Measurements from ENCODE around the gene CYB5R3.
"Not testable (repeated sequence)": the region's sequence is repeated elsewhere in the genome, so short reads cannot be mapped to it uniquely, and the experiment has no call there.

CYB5R3 gene

DNA sequence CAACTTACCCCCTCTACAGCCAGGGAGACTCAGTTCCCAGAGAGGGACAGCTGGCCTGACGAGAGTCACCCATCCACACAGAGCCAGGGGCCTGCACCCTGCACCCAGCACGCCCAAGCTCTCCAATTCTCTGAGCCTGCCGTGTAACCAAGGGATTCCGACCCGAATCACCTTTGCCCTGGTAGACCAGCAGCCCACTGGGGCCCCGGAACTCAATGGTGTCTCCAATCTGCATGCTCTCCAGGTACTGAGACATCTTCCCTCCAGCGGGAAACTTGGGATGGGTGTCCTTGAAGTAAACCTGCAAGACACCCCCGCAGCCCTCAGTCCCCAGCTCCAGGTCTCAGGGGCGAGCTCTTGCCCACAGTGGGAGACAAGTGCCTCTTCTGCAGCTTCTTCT is 21.2 kb downstream of the CYB5R3 start:
- Mint-ChIP-seq H3K4me3 (no peak overlapping the region), H3K9me3 (no peaks in the 10 kb centered on the region), H3K36me3 (ENCODE audit: low read depth) (peaks cover 15% of the 10 kb centered on the region), H3K4me1 (ENCODE audit: low read depth) (no peaks in the 10 kb centered on the region), H3K27me3 (ENCODE audit: low read depth) (no peaks in the 10 kb centered on the region), H3K27ac (no peak overlapping the region)
- no peak for DNase-seq (ENCODE audit: low spot score)

DNA sequence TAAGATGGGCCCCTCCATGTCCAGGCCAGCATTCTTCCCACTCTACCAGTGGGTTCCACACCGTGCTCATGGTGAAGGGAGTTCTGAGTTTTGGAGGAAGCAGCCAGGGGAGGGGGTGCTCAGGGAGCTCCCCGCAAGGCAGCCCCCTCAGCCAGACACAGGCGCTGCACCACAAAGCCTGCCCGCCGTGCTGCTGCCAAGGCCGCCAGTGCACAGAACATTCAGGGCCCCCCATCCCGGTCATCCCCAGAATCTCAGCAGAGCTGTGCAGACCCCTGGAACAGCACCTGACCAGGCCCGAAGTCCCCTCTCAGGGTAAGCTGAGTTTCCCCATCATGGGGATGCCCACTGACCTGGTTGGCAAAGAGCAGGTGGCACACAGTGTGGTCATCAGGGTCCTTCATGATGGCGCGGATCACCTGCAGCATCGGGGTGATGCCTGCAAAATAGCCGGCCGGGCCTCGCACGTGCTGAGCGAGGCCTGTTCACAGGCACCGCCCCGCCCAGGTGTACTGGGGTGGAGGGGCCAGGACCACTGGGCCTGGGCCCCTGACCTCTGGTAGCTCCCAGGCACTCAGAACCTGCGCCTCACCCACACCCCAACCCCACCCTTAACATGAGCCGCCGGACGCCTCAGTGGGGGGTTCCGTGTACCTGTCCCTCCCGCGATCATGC is 22.1 kb downstream of the CYB5R3 start:
- no peak overlapping the region for H3K27ac Mint-ChIP-seq
- no peak overlapping the region for H3K4me3 Mint-ChIP-seq

DNA sequence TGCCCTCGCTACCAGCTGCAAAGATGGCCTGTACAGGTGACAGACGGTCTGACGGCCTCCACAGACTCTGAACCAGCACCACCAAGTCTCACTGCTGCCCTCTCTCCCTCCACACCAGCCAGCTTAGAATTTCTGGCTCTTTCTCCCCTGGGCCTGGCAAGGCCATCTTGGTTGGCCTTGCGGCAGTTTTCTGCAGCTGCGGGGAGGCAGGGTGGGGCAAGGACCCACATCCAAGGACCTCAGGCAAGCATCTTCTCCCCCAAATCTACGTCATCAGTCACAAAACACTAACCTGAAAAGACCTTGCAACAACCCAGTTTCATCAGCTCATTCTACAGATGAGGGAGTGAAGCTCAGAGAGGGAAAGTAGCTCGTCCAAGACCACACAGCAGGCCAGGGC is 22.8 kb downstream of the CYB5R3 start:
- Mint-ChIP-seq H3K9me3 (no peaks in the 10 kb centered on the region), H3K4me1 (ENCODE audit: low read depth) (no peaks in the 10 kb centered on the region), H3K4me3 (no peak overlapping the region), H3K27ac (no peak overlapping the region), H3K27me3 (ENCODE audit: low read depth) (no peaks in the 10 kb centered on the region), H3K36me3 (ENCODE audit: low read depth) (peaks cover 18% of the 10 kb centered on the region)
- no peak for DNase-seq (ENCODE audit: low spot score)

More for the DNA sequence above, 22.1 kb downstream of the CYB5R3 start:
- Mint-ChIP-seq H3K9me3 (no peaks in the 10 kb centered on the region), H3K36me3 (ENCODE audit: low read depth) (peaks cover 15% of the 10 kb centered on the region), H3K27me3 (ENCODE audit: low read depth) (no peaks in the 10 kb centered on the region), H3K4me1 (ENCODE audit: low read depth) (no peaks in the 10 kb centered on the region)
- DNase-seq (ENCODE audit: low spot score), result no peak

DNA sequence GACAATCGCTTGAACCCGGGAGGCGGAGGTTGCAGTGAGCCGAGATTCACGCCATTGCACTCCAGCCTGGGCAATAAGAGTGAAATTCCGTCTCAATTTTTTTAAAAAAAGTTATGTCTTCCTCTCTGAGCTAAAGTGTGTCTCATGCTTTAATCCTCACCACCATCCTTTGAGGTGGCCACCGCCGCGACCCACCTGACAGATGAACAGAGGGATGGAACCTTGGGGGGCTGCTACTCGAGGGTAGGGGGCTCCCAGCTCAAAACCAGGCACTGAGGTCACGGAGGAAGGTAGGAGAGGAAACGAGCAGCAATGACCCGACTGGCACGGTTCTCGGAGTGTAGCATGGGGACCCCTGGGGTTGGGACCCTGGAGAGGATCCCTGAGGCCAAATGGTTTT is 23.8 kb downstream of the CYB5R3 start:
- Mint-ChIP-seq H3K36me3 (ENCODE audit: low read depth) (peaks cover 19% of the 10 kb centered on the region), H3K27ac (no peak overlapping the region)
- no peak for DNase-seq (ENCODE audit: low spot score)

DNA sequence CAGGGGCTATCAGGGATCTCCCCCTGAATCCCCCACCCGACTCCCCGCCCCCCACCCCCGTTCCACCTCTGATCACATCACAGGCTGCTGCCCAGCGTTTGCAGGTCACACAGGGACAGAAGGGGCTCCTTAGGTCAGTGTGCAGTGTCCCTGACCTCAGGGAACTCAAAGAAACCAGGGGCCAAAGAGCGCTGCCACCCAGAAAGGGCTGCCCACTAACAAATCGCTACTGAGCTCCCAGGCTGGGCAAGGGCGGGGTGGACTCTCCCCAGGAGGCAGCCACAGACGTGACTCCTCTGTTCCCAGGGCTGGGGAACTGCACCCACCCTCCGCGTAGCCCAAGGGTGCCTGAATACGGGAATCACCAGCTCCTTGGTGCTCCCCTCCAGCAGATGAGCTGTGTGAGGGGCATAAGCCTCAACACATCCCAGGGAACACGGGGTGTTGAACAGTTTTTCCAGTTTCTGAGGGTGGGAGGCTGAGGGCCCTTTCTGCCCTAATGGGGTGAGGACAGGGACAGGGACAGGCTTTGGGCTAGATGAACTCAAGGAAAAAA is 24.6 kb downstream of the CYB5R3 start:
- Mint-ChIP-seq H3K4me1 (ENCODE audit: low read depth) (no peaks in the 10 kb centered on the region), H3K27me3 (ENCODE audit: low read depth) (no peaks in the 10 kb centered on the region), H3K4me3 (no peak overlapping the region), H3K27ac (no peak overlapping the region), H3K36me3 (ENCODE audit: low read depth) (peaks cover 17% of the 10 kb centered on the region), H3K9me3 (no peaks in the 10 kb centered on the region)
- DNase-seq (ENCODE audit: low spot score), result no peak

More for the DNA sequence above, 23.8 kb downstream of the CYB5R3 start:
- H3K27me3 Mint-ChIP-seq (ENCODE audit: low read depth), result no peaks in the 10 kb centered on the region
- H3K9me3 Mint-ChIP-seq, result no peaks in the 10 kb centered on the region
- no peaks in the 10 kb centered on the region for H3K4me1 Mint-ChIP-seq (ENCODE audit: low read depth)
- H3K4me3 Mint-ChIP-seq, result no peak overlapping the region

DNA sequence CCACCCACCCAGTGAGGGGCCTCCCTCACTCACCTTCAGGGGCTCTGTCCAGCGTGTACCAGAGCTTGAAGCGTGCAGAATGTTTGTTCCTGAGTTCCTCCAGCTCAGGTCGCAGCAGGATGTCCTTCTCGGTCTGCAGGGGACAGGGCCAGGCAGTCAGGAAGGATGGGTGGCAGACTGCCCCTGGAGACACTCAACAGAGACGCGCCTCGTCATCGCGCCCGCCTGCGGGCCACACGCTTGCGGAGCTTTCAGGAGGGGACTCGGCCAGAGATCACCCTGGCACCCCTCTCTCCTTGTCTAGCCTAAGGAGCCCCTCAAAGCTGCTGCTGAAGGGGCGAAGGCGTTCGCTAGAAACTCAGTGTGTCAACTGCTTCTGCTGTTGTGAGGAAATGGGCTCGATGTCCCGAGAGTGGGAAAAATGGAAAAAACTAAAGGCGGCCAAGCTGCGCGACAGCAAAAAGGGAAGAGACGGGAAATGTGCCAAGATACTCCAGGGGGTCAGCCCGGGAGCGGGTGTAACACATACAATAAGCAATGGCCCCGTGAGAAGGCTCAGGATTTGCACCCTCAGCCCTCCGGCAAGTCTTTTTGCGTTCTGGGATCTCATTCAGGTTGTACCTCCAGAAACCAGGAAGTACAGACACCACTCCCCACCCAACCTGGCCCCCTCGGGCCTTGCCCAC is 25.3 kb downstream of the CYB5R3 start:
- Mint-ChIP-seq H3K4me3 (no peak overlapping the region), H3K4me1 (ENCODE audit: low read depth) (no peaks in the 10 kb centered on the region), H3K27ac (no peak overlapping the region), H3K36me3 (ENCODE audit: low read depth) (peaks cover 14% of the 10 kb centered on the region), H3K9me3 (no peaks in the 10 kb centered on the region), H3K27me3 (ENCODE audit: low read depth) (no peaks in the 10 kb centered on the region)
- no peak for DNase-seq (ENCODE audit: low spot score)

DNA sequence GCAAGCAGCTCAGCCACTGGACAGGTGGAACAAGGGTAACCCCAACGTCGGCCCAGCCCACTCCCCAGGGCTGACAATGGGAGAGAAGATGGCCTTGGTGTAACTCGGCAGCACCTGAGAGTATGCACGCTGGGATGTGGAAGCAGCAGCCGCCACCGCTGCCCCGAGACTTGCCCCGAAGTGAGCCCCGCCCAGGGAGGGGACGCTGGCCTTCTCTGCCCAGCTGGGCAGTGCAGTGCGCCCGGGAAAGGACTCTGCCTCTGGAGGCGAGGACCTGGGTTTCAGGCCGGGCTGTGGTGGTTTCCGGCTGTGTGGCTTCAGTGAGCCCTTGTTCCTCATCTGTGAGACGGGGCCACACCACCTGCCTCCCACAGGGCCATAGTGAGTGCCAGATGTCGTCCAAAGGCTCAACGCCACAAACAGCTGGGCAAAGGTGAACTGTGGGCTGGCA is 25.9 kb downstream of the CYB5R3 start:
- H3K27ac Mint-ChIP-seq, result no peak overlapping the region
- H3K4me1 Mint-ChIP-seq (ENCODE audit: low read depth), result no peaks in the 10 kb centered on the region
- peaks cover 11% of the 10 kb centered on the region for H3K36me3 Mint-ChIP-seq (ENCODE audit: low read depth)
- no peaks in the 10 kb centered on the region for H3K9me3 Mint-ChIP-seq
- H3K4me3 Mint-ChIP-seq, result no peak overlapping the region
- H3K27me3 Mint-ChIP-seq (ENCODE audit: low read depth), result no peaks in the 10 kb centered on the region
- no peak for DNase-seq (ENCODE audit: low spot score)

GRCh38 chr22:42622061-42622710 is 27.0 kb downstream of the CYB5R3 start:
- Mint-ChIP-seq H3K27ac (no peak overlapping the region), H3K36me3 (ENCODE audit: low read depth) (peaks cover 11% of the 10 kb centered on the region), H3K4me1 (ENCODE audit: low read depth) (no peaks in the 10 kb centered on the region), H3K9me3 (no peaks in the 10 kb centered on the region), H3K27me3 (ENCODE audit: low read depth) (no peaks in the 10 kb centered on the region), H3K4me3 (no peak overlapping the region)
- DNase-seq (ENCODE audit: low spot score), result no peak

DNA sequence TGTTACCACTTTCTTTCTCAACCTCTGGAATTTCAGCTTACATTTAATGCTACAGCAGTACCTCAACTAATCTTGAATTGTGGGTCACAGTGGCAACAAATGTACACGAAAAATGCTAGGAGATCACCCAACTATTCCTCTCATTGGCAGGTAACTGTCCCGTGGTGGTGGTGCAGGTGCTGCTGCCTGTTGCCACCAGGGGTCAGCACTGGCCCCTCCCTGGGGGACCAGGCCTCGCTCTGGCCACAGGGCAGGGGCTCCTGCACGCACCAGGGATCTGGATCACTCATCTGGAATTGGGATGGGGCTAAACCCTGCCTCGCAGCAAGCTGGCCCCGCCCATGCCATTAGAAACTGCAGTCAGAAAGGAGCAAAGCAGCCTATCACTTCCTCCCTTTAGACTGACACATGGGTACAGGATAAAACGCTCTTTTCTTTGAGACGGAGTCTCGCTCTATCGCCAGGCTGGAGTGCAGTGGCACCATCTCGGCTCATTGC is 27.6 kb downstream of the CYB5R3 start:
- H3K36me3 Mint-ChIP-seq (ENCODE audit: low read depth), result peaks cover 7% of the 10 kb centered on the region
- no peaks in the 10 kb centered on the region for H3K27me3 Mint-ChIP-seq (ENCODE audit: low read depth)
- H3K27ac Mint-ChIP-seq, result peak overlapping the region; percentile 17
- H3K4me3 Mint-ChIP-seq, result no peak overlapping the region
- no peaks in the 10 kb centered on the region for H3K4me1 Mint-ChIP-seq (ENCODE audit: low read depth)
- peak; percentile 27 for DNase-seq (ENCODE audit: low spot score)
- H3K9me3 Mint-ChIP-seq, result no peaks in the 10 kb centered on the region

DNA sequence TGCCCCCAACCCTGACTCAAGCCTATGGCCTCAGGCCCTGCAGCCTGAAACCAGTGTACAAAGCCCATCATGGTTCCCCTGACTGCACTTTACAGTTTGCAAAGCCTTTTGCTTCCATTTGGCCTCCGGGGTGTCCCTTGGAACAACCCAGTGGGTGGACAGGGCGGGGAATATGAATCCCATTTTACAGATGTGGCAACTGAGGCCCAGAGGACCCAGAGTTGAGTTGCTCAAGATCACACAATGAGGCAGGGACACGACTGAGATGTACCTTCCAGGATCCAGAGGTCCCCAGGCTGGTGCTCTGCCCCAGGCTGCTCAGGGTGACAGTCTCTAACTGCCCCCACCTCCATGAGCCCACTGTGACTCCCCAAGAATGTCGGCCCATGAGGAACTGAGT is 29.1 kb downstream of the CYB5R3 start:
- Mint-ChIP-seq H3K9me3 (no peaks in the 10 kb centered on the region), H3K27ac (no peak overlapping the region), H3K27me3 (ENCODE audit: low read depth) (no peaks in the 10 kb centered on the region), H3K4me1 (ENCODE audit: low read depth) (peaks cover 7% of the 10 kb centered on the region), H3K36me3 (ENCODE audit: low read depth) (peaks cover 5% of the 10 kb centered on the region), H3K4me3 (no peak overlapping the region)
- no peak for DNase-seq (ENCODE audit: low spot score)

DNA sequence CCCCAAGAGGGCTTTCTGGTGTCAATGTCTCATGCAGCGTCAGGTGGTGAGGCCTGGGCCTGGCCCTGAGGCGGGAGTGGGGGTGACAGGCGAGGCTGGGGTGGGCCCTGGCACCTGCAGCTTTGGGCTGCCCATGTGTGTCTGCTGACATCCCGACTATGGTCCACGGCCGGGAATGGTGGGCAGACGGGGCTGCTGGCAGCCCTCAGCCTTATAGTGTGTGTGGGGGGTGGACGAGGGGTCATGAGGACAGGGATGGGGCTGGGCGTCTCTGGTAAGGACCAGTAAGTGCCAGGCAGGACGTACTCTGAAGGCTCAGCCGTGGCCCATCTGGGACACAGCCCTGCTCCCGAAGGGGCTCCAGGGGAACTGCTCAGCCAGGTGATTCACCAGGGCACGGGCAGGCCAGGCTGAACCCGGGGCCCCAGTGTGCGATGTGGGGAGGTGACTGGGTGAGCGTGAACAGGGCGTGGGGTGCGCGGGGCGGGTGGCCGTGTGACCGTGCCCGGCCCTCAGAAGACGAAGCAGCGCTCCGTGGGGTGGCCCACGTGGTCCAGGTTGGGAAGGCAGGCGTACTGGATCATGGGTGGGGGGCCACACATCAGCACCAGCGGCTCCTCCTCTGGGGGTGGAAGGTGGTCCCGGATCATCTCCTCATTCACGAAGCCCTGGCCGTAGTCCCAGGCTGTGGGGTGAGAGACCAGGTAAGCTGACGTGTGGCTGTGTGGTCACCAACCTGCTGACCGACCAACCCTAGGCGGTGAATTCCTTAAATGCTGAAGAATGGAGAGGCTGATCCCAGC is 29.7 kb downstream of the CYB5R3 start:
- Mint-ChIP-seq H3K27me3 (ENCODE audit: low read depth) (no peaks in the 10 kb centered on the region), H3K27ac (no peak overlapping the region), H3K4me1 (ENCODE audit: low read depth) (peaks cover 7% of the 10 kb centered on the region), H3K9me3 (no peaks in the 10 kb centered on the region), H3K4me3 (no peak overlapping the region), H3K36me3 (ENCODE audit: low read depth) (peaks cover 5% of the 10 kb centered on the region)
- DNase-seq (ENCODE audit: low spot score), result no peak

GRCh38 chr22:42617155-42617983 is 31.8 kb downstream of the CYB5R3 start:
- peak overlapping the region; percentile 82 for H3K27ac Mint-ChIP-seq

GRCh38 chr22:42615860-42616175 is 33.4 kb downstream of the CYB5R3 start:
- Mint-ChIP-seq H3K4me3 (peak overlapping the region; percentile 87), H3K4me1 (ENCODE audit: low read depth) (peaks cover 31% of the 10 kb centered on the region), H3K27ac (peak overlapping the region; percentile 99), H3K36me3 (ENCODE audit: low read depth) (peaks cover 20% of the 10 kb centered on the region)
- DNase-seq (ENCODE audit: low spot score); H3K9me3 Mint-ChIP-seq; H3K27me3 Mint-ChIP-seq (ENCODE audit: low read depth): not testable (repeated sequence)

More at GRCh38 chr22:42617155-42617983, 31.8 kb downstream of the CYB5R3 start:
- no peak for DNase-seq (ENCODE audit: low spot score)
- H3K4me3 Mint-ChIP-seq, result no peak overlapping the region
- H3K9me3 Mint-ChIP-seq, result no peaks in the 10 kb centered on the region
- H3K27me3 Mint-ChIP-seq (ENCODE audit: low read depth), result no peaks in the 10 kb centered on the region
- H3K36me3 Mint-ChIP-seq (ENCODE audit: low read depth), result peaks cover 14% of the 10 kb centered on the region
- H3K4me1 Mint-ChIP-seq (ENCODE audit: low read depth), result peaks cover 20% of the 10 kb centered on the region

Measured in T-helper 2 cell treated with Interferon-gamma antibody and Interleukin-4, amounts not matched to agents 5 μg/mL and 100 μg/mL, for 36 hours (primary cell).